ENCODE measurements around the gene LYRM2. TPM values are rescaled to one million over a fixed set of nuclear protein-coding genes. Genes with fewer than 3 reads are reported as not detected.
A peak's percentile ranks its signal among the peaks of the same experiment; 100 is the strongest.

The LYRM2 gene, protein sequence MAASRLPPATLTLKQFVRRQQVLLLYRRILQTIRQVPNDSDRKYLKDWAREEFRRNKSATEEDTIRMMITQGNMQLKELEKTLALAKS
- 10 to 100 TPM; 39.2 to 42.2 TPM for total RNA-seq
- polyA plus RNA-seq: 10 to 100 TPM; 64.5 to 74.1 (median 66.0) TPM
- 32.2 to 68.7 (median 54.2) reads per million in 6 experiments for total RNA-seq

DNA sequence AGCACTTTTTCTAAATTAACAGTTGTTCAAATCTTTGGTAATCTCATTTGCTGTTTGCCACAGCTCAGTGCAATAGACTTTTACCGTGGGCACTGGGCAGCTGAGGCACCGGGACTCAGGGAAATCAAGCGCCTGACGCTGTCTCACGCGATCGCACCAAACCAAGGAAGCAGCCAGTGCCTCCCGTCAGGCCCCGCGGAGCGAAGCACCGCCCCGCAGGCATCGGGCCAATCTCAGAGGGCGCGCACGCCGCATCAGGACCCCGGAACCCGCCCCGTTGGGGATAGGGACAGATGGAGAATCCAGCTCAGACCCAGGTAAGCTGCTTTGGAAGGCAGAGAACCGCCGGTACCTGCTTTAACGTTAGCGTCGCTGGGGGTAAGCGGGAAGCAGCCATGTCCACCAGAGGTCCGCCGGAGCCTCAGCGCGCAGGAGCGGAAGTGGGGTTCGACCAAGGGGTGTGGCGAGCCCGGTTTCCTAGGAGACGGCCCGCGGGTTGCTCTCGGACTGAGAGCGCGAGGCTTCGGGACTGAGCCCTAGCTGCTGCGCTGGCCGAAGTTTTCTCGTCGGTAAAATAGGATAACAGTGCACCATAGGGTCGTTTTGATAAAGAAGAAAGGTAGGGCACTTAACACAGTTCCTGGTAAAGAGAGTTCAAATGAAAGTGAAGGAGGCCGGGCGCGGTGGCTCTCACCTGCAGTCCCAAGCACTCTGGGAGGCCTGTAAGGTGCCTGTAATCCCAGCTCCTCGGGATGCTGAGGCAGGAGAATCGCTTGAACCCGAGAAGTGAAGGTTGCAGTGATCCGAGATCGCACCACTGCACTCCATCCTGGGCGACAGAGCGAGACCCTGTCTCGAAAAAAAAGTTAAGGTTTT is at the start of gene LYRM2:
Gene LYRM2, minus strand, starts transcription at position 428 of the 876 bp plus-strand sequence. Its CDS starts 31 bp downstream, at position 397.
- Mint-ChIP-seq H3K4me1 (peaks cover 15 to 42% (median 29%) of the 10 kb centered on the region in 4 donors), H3K27ac (peak within 1 kb of the TSS; percentile 96 to 99 (median 99)), H3K27me3 (no peaks in the 10 kb centered on the region), H3K4me3 (peak within 1 kb of the TSS; percentile 85 to 99 (median 97)), H3K9me3 (peaks cover 0 to 3% (median 0%) of the 10 kb centered on the region in 9 donors), H3K36me3 (peaks cover 6 to 44% (median 26%) of the 10 kb centered on the region in 3 donors)
- POLR2A ChIA-PET: interaction anchor here (0.6 to 2.1 kb wide), 9 partner anchors 10 to 675 kb away, joined by 3 to 9 read pairs (median 4); partner anchors contain the start of genes MDN1, PNRC1 and RNGTT
- DNase-seq: peak; percentile 83 to 97 (median 88)
- peak; percentile 95 for ATAC-seq

DNA sequence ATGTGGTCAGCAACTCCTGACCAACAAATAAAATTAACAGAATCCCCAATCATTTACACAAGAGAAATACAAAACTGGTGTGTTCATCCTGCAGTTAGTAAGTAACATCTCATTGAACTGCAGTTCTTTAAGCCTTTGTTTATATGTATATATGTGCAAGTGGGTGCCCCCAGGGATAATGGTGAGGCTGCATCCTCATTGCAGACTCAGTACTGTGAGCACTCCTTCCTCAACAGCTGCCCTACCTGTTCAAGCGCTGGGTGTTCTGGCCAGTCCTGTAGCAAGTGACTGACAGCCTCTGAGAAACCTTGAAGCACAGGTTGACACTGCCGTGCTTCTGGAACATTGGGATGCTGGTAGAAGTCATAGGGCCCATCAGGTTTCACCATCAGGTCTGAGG is 49.8 kb upstream of the LYRM2 start:
- H3K36me3 Mint-ChIP-seq: peaks cover 5 to 95% (median 23%) of the 10 kb centered on the region in 3 donors
- ATAC-seq: no peak
- H3K27me3 Mint-ChIP-seq: no peaks in the 10 kb centered on the region
- H3K9me3 Mint-ChIP-seq: no peaks in the 10 kb centered on the region
- no peak for DNase-seq
- peak overlapping the region in 1 of 10 donors; percentile 74 for H3K27ac Mint-ChIP-seq
- no peak overlapping the region for H3K4me3 Mint-ChIP-seq
- peaks cover 3 to 9% (median 5%) of the 10 kb centered on the region in 4 donors for H3K4me1 Mint-ChIP-seq
- POLR2A ChIA-PET: no interaction called here

DNA sequence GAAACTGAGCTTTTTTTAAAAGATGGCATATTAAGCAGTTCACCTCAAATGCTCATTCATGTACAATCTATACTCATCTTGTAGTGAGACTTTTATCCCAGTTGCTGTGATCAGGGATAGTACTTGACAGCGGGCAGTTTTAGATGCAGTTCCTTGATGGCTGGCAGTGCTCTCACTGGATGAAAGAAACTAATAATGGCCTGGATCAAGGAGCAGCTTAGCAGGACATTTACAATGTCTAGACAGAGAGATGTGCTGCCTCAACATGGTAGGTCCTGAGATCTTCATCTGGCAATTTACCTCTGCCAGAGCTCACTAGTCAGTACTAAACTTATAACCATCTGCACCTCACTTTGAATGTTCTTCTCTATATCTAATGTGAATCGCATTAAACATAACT is 46.8 kb upstream of the LYRM2 start:
- POLR2A ChIA-PET: no interaction called here
- H3K9me3 Mint-ChIP-seq: no peaks in the 10 kb centered on the region
- peak overlapping the region in 1 of 10 donors; percentile 8 for H3K27ac Mint-ChIP-seq
- peaks cover 0 to under 1% (median 0%) of the 10 kb centered on the region in 4 donors for H3K4me1 Mint-ChIP-seq
- no peak for DNase-seq
- H3K27me3 Mint-ChIP-seq: no peaks in the 10 kb centered on the region
- ATAC-seq: no peak
- no peak overlapping the region for H3K4me3 Mint-ChIP-seq
- peaks cover 0 to 94% (median 30%) of the 10 kb centered on the region in 3 donors for H3K36me3 Mint-ChIP-seq

DNA sequence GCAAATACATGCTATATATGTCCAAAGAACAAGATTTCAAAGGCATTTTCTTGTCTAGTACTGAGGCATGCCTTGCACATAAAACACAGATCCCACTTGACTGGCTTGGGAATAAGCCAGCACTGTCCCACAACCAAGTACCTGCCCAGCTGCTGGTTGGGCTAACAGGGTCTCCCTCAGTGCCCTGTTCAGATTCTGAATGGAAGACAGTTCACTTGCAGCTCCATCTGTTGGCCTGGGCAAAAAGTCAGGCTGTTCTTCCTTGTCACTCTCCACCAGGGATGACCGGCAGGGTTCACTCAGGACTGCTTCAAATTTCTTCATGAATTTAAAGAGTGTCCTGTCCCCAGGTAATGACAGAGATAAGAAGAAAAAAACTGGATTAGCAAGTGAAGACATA is 44.4 kb upstream of the LYRM2 start:
- Mint-ChIP-seq H3K9me3 (no peaks in the 10 kb centered on the region), H3K27me3 (no peaks in the 10 kb centered on the region), H3K36me3 (peaks cover 0 to 93% (median 30%) of the 10 kb centered on the region in 3 donors), H3K27ac (no peak overlapping the region), H3K4me1 (no peaks in the 10 kb centered on the region), H3K4me3 (no peak overlapping the region)
- ATAC-seq: no peak
- POLR2A ChIA-PET: no interaction called here
- DNase-seq: no peak

DNA sequence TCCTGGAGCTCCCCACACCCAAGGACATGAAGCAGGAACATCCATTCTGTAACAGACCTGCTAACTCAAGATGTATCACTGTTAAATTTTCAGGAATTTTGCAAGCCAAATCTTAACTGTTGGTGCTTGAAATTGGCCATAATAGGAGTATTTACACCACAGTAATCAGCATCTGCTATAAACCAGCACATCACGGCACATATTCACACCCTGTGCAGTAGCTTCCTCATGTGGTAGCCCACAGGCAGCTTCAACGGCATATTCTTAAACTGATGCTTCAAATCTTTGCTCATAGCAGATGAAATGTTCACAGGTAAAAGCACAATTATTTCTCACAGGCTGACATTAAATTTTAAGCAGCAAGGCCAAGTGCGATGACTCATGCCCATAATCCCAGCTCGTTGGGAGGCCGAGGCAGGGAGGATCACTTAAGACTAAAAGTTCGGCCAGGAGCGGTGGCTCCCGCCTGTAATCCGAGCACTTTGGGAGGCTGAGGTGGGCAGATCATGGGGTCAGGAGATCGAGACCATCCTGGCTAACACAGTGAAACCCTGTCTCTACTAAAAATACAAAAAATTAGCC is 43.5 kb upstream of the LYRM2 start:
- Mint-ChIP-seq H3K4me1 (no peaks in the 10 kb centered on the region), H3K27ac (no peak overlapping the region), H3K4me3 (no peak overlapping the region), H3K36me3 (peaks cover 0 to 93% (median 24%) of the 10 kb centered on the region in 3 donors), H3K27me3 (no peaks in the 10 kb centered on the region), H3K9me3 (no peaks in the 10 kb centered on the region)
- ATAC-seq: no peak
- POLR2A ChIA-PET: interaction anchor here (0.7 kb wide), 1 partner anchor 905 kb away, joined by 3 read pairs; the partner anchor contains the start of gene MAP3K7
- no peak for DNase-seq

DNA sequence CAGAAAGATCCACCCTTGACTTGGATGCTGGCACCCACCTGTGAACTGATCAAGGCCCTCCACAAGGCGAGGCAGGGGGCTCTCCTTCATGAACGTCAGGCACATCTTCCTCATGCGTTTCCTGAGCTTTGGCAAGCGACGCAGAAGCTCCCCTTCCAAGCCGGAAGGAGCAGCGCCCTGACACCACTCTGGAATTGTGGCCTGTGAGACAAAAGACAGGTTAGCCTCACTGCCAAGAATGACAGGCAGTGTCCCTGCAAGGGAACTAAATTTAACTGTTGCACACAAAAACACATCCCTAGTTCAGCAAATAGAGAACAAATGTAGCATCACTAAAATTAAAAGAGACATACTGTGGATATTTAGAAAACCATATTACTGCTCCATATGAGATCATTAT is 42.0 kb upstream of the LYRM2 start:
- no peak for DNase-seq
- Mint-ChIP-seq H3K36me3 (peaks cover 12 to 94% (median 21%) of the 10 kb centered on the region in 3 donors), H3K9me3 (no peaks in the 10 kb centered on the region), H3K27ac (peak overlapping the region in 1 of 10 donors; percentile 7), H3K4me1 (no peaks in the 10 kb centered on the region), H3K4me3 (no peak overlapping the region), H3K27me3 (no peaks in the 10 kb centered on the region)
- POLR2A ChIA-PET: no interaction called here
- ATAC-seq: no peak

DNA sequence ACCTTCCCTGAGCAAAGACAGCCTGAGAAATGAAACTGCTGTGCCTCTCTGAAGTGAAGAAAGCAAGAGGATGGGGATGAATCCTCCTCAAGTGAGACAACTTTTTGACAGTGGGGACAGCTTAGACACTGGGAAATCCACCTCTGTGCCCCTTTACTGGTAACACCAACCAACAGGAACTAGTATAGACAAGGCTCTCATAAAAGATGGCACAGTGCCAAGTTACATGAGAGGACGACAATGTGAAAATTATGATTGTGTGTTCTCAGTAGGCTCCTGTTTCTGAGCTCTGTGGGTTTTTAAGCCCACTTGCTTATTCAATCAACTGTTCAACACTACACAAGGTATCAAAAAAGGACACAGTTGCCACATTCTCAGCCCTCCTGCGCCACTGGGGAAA is 41.6 kb upstream of the LYRM2 start:
- no peaks in the 10 kb centered on the region for H3K4me1 Mint-ChIP-seq
- H3K9me3 Mint-ChIP-seq: no peaks in the 10 kb centered on the region
- peak overlapping the region in 1 of 10 donors; percentile 40 for H3K27ac Mint-ChIP-seq
- DNase-seq (no peak), ATAC-seq (no peak)
- no peaks in the 10 kb centered on the region for H3K27me3 Mint-ChIP-seq
- POLR2A ChIA-PET: no interaction called here
- no peak overlapping the region for H3K4me3 Mint-ChIP-seq
- peaks cover 12 to 94% (median 21%) of the 10 kb centered on the region in 3 donors for H3K36me3 Mint-ChIP-seq

DNA sequence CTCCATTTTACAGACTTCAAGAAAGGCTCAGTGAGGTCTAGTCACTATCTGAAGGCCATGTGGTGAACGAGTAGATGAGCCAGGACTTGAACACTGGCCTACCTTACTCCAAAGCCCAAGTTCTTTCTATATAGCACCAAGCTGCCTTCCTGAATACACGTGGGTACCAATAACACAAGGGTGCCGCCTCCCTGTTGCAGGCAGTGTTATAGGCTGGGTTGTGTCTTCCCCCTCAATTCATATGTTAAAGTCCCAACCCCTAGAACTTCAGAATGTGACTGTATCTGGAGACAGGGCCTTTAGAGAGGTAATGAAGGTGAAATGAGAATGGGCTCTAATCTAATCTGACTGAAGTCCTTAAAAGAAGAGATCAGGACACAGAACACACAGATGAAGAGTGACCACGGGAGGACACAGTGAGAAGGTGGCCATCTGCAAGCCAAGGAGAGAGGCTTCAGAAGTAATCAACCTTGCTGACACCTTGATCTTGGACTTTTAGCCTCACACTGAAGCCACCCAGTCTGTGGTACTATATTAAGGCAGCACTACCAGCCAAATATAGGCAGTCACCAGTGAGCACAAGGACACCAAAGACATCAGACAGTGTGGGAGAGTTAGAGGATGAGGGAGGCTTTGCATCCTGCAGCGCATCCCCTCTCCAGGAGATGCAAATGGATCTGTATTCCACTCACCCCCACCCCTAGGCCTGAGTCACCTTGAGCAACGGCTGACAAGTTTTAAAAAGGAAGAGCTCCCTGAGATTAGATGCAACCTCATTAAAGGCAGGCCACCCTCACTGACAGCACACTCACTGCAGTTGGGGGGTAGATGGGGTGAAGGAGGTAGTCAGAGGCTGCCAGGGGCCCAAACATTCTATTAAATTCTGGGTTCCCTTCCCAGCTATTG is 40.9 kb upstream of the LYRM2 start:
- no peak for DNase-seq
- POLR2A ChIA-PET: interaction anchor here (0.6 kb wide), 1 partner anchor 703 kb away, joined by 3 read pairs; no protein-coding TSS in a partner anchor
- Mint-ChIP-seq H3K36me3 (peaks cover 12 to 94% (median 21%) of the 10 kb centered on the region in 3 donors), H3K9me3 (no peaks in the 10 kb centered on the region), H3K4me1 (no peaks in the 10 kb centered on the region), H3K27ac (peak overlapping the region in 1 of 10 donors; percentile 39), H3K27me3 (no peaks in the 10 kb centered on the region), H3K4me3 (no peak overlapping the region)
- no peak for ATAC-seq

DNA sequence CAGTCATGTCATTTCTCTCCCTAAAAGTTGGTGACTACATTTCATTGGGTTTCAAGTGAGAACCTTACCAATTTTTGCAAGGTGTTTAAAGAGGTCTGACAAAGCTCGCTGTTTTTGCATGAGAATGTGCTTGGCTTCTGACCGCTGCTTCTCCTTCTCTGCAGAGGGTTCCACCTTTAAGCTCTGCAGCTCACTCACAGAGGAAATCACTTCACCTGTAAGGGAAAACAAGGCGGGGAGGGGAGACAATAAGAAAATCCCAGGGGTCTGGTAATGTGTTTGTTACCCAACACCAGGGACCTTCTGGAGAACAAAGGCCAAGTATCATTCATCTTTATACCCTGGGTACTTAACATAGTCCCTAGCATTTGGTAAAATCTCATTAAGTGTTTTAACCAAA is 40.0 kb upstream of the LYRM2 start:
- POLR2A ChIA-PET: interaction anchor here (0.6 kb wide), 1 partner anchor 704 kb away, joined by 3 read pairs; no protein-coding TSS in a partner anchor
- H3K9me3 Mint-ChIP-seq: no peaks in the 10 kb centered on the region

DNA sequence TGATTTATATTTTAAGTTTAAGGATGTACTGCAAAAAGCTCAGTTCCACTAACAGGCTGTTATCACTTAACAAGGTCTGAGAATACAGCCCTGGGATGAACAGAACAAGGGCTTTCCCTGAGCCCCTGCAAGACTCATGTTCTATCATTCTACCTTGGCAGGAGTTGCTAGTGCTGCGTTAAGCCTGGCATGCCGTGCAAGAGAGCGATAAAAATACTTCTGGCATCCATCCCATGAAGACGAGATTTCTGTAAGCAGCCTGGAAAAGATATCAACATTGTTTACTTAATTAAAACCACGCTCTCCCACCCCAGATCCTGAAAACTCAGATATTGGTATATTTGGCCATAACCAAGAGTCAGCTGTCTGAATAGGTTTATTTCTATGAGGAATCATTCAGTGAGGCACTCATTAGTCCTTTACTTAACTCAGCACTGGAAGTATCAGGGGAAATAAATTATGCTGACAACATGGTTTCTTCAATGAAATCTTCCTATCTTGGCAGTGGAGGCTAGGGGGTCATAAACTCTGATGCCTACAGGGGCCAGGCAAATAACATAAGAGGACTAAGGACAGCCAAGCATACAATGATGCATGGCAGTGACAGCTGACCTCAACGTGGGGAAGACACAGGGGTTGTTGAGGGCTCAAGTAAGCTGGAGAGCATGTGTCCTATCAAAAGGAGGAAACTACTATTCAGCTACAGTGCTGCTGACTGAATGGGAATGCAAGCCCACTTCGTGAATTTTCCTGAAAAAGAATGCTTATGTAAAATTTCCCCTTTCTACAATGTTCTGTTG is 37.6 kb upstream of the LYRM2 start:
- Mint-ChIP-seq H3K4me1 (no peaks in the 10 kb centered on the region), H3K27me3 (no peaks in the 10 kb centered on the region), H3K36me3 (peaks cover 12 to 92% (median 22%) of the 10 kb centered on the region in 3 donors), H3K4me3 (no peak overlapping the region), H3K9me3 (no peaks in the 10 kb centered on the region), H3K27ac (peak overlapping the region in 1 of 10 donors; percentile 63)
- ATAC-seq (no peak), DNase-seq (no peak)
- POLR2A ChIA-PET: no interaction called here

More for the DNA sequence above, 40.0 kb upstream of the LYRM2 start:
- no peak for ATAC-seq
- no peak overlapping the region for H3K27ac Mint-ChIP-seq
- H3K4me1 Mint-ChIP-seq: no peaks in the 10 kb centered on the region
- no peak for DNase-seq
- no peak overlapping the region for H3K4me3 Mint-ChIP-seq
- no peaks in the 10 kb centered on the region for H3K27me3 Mint-ChIP-seq
- H3K36me3 Mint-ChIP-seq: peaks cover 12 to 93% (median 22%) of the 10 kb centered on the region in 3 donors

DNA sequence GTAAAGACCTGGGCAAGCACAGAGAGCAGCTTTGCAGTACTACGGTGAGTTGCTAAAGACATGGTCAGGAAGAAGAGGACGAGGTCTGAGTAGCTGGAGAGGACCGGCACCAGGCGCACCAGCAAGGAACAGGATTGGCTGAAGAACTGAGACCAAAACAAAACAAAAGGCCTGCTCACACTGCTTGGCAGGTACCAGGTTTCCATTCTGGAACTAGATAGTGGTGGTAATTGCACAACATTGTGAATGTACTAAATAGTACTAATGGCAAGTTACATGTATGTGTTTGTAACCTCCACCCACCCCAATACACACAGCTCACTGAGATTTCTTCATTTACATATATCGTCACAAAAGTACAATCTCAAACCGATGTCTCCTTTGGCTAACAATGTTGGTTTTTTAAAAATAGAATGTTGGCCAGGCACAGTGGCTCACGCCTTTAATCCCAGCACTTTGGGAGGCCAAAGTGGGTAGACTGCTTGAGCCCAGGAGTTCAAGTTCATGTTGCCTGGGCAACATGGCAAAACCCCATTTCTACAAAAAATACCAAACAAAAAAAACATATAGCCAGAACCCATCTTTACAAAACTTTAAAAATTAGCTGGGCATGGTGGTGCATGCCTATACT is 32.5 kb upstream of the LYRM2 start:
- Mint-ChIP-seq H3K27ac (no peak overlapping the region), H3K4me3 (no peak overlapping the region), H3K27me3 (no peaks in the 10 kb centered on the region), H3K4me1 (no peaks in the 10 kb centered on the region), H3K36me3 (peaks cover 8 to 92% (median 29%) of the 10 kb centered on the region in 3 donors), H3K9me3 (no peaks in the 10 kb centered on the region)
- ATAC-seq (no peak), DNase-seq (no peak)
- POLR2A ChIA-PET: no interaction called here

Data from naive thymus-derived CD8-positive, alpha-beta T cell (primary cell).